COLO829 (cell line): ENCODE measurements around the gene DPP3.
"Not testable (repeated sequence)": the region's sequence is repeated elsewhere in the genome, so short reads cannot be mapped to it uniquely, and the experiment has no call there.

Experiments used
- DNase-seq: peaks from one replicate; pipeline ENCODE4 v3.0.0; 2012; ENCODE audit warnings: low spot score

DPP3 gene

GRCh38 chr11:66480117-66480938 lies at the start of gene DPP3:
Gene DPP3 (plus strand): TSS chr11:66480434. CDS start chr11:66482201, 1,767 bp downstream.
- peak; percentile 98 for DNase-seq

- DNase-seq, result not testable (repeated sequence)
Measured at GRCh38 chr11:66431287-66431686, 48.9 kb upstream of the DPP3 start.

- DNase-seq, result not testable (repeated sequence)
Measured at GRCh38 chr11:66431871-66432329, 48.3 kb upstream of the DPP3 start.

GRCh38 chr11:66432597-66432996 lies 47.6 kb upstream of the DPP3 start:
- DNase-seq, result no peak

GRCh38 chr11:66437979-66438503 lies 42.2 kb upstream of the DPP3 start:
- DNase-seq, result no peak

GRCh38 chr11:66438504-66439466 lies 41.4 kb upstream of the DPP3 start, which contains the start of gene MRPL11:
Gene MRPL11 (minus strand): TSS chr11:66438848. CDS start chr11:66438754, 94 bp downstream.
- peak; percentile 89 for DNase-seq

GRCh38 chr11:66440101-66440939 lies 39.9 kb upstream of the DPP3 start:
- DNase-seq, result not testable (repeated sequence)

GRCh38 chr11:66440940-66441282 lies 39.3 kb upstream of the DPP3 start:
- DNase-seq, result not testable (repeated sequence)

GRCh38 chr11:66443602-66444001 lies 36.6 kb upstream of the DPP3 start:
- DNase-seq, result peak; percentile 55

GRCh38 chr11:66447012-66447411 lies 33.2 kb upstream of the DPP3 start:
- DNase-seq, result no peak

- DNase-seq, result no peak
Measured at GRCh38 chr11:66448523-66448922, 31.7 kb upstream of the DPP3 start.

GRCh38 chr11:66450560-66450959 lies 29.7 kb upstream of the DPP3 start:
- DNase-seq, result no peak

GRCh38 chr11:66451663-66452062 lies 28.6 kb upstream of the DPP3 start:
- DNase-seq, result no peak

- no peak for DNase-seq
Measured at GRCh38 chr11:66454247-66454646, 26.0 kb upstream of the DPP3 start.

- DNase-seq, result no peak
Measured at GRCh38 chr11:66454828-66455227, 25.4 kb upstream of the DPP3 start.

- no peak for DNase-seq
Measured at GRCh38 chr11:66457826-66458225, 22.4 kb upstream of the DPP3 start.

- DNase-seq, result no peak
Measured at GRCh38 chr11:66459138-66459778, 21.0 kb upstream of the DPP3 start.

GRCh38 chr11:66462010-66462409 lies 18.2 kb upstream of the DPP3 start:
- DNase-seq, result no peak

- no peak for DNase-seq
Measured at GRCh38 chr11:66462911-66463310, 17.3 kb upstream of the DPP3 start.

GRCh38 chr11:66464116-66464515 lies 16.1 kb upstream of the DPP3 start:
- not testable (repeated sequence) for DNase-seq

GRCh38 chr11:66464916-66465315 lies 15.3 kb upstream of the DPP3 start:
- DNase-seq, result no peak
